Astrocyte of the spinal cord (primary cell): ENCODE results near the gene SPPL2C.

Source experiments
- DNase-seq: peaks from one replicate; pipeline ENCODE4 v3.0.0; 2011; ENCODE audit warnings: low read depth, low spot score
- H3K4me3 ChIP-seq: 2 replicates; pipeline ENCODE4 v1.5.1; 2011; ENCODE audit warnings: low read depth, mild to moderate bottlenecking, low read length, moderate library complexity
- in situ Hi-C: cut with HindIII; loops from 2 replicates; pipeline ENCODE4 v1.10.0; 2017; ENCODE audit warnings: low sequenced_read_pairs
- TF ChIP-seq, protein P1 (sequence below): IDR thresholded peaks from 2 replicates; pipeline ENCODE4 v1.5.1; 2012; ENCODE audit warnings: low read depth, mild to moderate bottlenecking, low read length, inconsistent platforms

Gene SPPL2C

DNA sequence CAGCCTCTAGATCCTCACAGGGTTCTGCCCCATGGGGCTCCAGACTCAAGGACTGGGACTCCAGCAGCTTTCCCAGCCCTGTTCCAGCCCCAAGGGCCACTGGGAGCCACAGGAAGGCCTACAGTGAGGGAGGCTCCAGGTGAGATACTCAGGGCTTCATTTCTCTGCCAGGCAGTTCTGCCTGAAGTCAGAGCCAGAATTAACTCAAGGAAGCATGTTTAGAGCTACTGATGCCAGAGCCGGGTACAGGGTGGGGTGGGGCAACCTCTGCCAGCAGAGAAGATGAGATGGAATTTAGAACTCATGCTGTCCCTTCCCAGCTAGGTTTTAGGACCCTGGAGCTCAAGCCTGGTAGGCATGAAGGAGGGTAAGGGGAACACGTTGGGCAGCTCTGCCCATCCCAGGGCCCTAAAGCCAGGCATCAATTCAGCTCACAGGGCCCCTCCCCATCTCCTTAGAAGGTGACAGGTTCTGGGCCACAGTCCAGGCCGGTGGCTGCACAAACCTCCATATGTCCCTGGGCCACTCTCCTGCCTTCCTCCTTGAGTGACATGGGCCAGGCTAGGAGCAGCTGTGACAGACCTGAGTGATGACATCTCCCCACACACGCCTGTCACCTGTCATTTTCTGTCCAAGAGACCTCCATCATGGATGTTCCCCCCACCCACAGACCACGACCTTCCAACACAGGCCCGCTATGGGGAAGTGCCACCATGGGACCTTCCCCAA is 24.5 kb upstream of the SPPL2C start:
- in situ Hi-C loops: no loop called here
- DNase-seq: no peak

DNA sequence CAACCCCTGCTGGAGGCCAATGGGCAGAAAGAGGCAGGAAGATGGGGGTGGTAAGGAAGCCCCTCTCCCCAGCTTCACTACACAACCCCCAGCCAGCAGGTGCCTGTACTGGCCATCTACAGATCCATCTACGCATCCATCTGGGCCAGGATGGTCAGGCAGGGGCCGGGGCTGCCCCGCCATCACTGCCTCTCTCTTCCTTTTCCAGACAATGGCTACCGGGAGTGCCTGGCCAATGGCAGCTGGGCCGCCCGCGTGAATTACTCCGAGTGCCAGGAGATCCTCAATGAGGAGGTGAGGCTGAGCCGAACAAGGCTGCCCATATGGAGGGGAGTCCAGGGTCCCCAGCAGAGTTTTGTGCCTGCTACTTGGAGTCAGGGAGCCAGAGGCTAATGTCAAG is 23.5 kb upstream of the SPPL2C start:
- no peak overlapping the region for H3K4me3 ChIP-seq
- TF ChIP-seq, protein P1, sequence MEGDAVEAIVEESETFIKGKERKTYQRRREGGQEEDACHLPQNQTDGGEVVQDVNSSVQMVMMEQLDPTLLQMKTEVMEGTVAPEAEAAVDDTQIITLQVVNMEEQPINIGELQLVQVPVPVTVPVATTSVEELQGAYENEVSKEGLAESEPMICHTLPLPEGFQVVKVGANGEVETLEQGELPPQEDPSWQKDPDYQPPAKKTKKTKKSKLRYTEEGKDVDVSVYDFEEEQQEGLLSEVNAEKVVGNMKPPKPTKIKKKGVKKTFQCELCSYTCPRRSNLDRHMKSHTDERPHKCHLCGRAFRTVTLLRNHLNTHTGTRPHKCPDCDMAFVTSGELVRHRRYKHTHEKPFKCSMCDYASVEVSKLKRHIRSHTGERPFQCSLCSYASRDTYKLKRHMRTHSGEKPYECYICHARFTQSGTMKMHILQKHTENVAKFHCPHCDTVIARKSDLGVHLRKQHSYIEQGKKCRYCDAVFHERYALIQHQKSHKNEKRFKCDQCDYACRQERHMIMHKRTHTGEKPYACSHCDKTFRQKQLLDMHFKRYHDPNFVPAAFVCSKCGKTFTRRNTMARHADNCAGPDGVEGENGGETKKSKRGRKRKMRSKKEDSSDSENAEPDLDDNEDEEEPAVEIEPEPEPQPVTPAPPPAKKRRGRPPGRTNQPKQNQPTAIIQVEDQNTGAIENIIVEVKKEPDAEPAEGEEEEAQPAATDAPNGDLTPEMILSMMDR: no peak
- no peak for DNase-seq
- in situ Hi-C loops: no loop called here

More for the DNA sequence above, 24.5 kb upstream of the SPPL2C start:
- TF ChIP-seq, protein P1: no peak
- H3K4me3 ChIP-seq: no peak overlapping the region

DNA sequence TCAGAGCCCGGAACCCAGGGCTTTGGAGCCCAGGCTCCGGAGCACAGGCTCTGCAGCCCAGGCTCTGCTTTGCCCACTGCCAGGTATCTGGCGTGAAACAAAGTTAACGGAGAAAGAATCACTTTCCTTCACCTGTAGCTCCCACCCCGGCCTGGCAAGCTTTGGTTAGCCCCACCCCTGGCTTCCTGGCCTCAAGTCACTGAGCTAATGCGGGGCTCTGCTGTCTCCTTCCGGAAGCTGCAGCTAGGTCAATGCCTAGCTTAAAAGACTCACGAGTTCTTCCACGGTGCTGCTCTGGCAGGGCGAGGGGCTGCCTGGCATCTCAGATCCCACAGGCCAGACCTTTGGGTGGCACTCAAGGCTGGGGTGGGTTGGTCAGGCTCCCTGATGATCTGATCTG is 21.1 kb upstream of the SPPL2C start:
- H3K4me3 ChIP-seq: no peak overlapping the region
- in situ Hi-C loops: no loop called here
- TF ChIP-seq, protein P1: no peak
- no peak for DNase-seq

DNA sequence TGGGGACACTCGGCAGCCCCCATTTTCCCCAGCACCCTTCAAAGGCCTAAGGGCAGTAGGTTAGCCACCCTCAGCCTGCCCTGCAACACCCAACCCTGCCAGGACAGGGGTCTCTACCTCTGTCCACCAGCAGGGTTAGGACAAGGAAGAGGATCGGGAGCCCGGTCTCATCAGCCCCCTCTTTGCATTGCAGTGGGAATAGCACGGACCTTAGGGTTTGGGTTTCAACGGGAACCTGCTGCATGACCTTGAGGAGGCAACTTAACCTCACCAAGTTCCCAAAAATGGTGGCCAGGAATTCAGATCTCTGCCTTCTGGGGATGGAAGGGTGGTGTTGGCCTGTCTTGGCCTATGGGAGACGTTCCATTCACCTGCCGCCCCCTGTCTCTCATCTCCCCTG is 20.2 kb upstream of the SPPL2C start:
- in situ Hi-C loops: no loop called here
- no peak for DNase-seq
- H3K4me3 ChIP-seq: no peak overlapping the region
- TF ChIP-seq, protein P1: no peak

DNA sequence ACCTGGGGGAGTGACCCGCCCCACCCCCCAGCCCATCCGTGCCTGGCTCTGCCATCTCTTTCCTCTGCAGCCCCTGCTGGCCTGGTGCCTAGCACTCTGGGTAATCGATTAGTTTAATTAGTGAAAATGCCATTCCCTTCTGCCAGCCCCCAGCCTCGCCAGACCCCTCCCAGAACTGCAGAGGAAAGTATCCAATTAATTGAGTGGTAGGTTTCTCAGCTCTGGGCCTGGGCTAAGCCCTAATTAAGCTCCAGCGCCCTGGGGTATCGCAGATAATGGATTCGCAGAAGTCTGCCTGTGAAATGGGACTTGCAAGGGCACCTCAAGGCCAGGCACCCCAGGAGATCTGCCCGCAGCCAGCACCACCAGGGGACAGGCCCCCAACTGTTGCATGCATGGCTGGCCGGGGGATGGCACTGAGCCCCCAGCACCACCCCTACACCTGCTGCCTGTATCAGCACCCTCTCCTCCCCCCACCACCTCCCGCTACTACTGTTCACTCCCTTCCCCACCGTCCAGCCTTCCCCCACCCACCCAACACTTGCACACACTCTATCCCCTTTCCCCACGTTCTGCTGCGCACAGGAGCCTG is 19.7 kb upstream of the SPPL2C start:
- TF ChIP-seq, protein P1: no peak
- in situ Hi-C loops: no loop called here
- no peak overlapping the region for H3K4me3 ChIP-seq
- DNase-seq: no peak

DNA sequence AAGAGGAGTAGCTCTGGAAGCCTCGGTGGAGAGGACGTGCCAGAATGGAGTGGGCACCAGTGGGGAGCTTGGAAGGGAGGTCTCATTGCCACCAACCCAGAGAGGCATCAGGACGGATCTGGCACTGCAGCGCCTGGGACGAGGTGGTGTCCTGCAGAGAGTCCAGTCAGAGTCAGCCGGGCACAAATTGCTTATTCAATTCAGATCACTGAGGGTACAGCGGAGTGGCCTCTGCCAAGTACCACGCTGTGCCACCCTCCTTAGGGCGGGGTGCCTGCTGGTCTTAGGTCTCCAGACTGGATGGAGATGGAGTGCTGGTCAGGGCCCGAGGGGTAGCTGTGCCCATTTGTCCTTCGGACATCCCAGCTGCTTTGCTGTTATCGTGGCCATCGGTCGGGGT is 18.9 kb upstream of the SPPL2C start:
- TF ChIP-seq, protein P1: no peak
- DNase-seq: no peak
- no peak overlapping the region for H3K4me3 ChIP-seq
- in situ Hi-C loops: no loop called here
